GM12865 (cell line): ENCODE measurements around the gene SMG7.

Experiments
- DNase-seq: peaks from one replicate; pipeline ENCODE4 v3.0.0; 2010; ENCODE audit warnings: low read depth
- H3K4me3 ChIP-seq: 2 replicates; pipeline ENCODE4 v1.5.1; 2011; ENCODE audit warnings: mild to moderate bottlenecking, low read depth, low read length, control low read depth
- CTCF ChIP-seq: IDR thresholded peaks from 2 replicates; pipeline ENCODE4 v1.5.1; 2011; ENCODE audit warnings: low read length, control low read depth, low read depth, inconsistent platforms; ENCODE audit not compliant: insufficient read depth; ENCODE audit errors: missing control alignments

Gene SMG7

GRCh38 chr1:183493540-183494245 lies 21.4 kb downstream of the SMG7 start:
- no peak for TF ChIP-seq CTCF
- no peak for DNase-seq
- no peak overlapping the region for H3K4me3 ChIP-seq

- no peak for DNase-seq
- no peak overlapping the region for H3K4me3 ChIP-seq
- no peak for TF ChIP-seq CTCF
Measured at GRCh38 chr1:183495420-183495819, 23.1 kb downstream of the SMG7 start.

GRCh38 chr1:183497218-183497617 lies 24.9 kb downstream of the SMG7 start:
- TF ChIP-seq CTCF: no peak
- H3K4me3 ChIP-seq: no peak overlapping the region
- no peak for DNase-seq

GRCh38 chr1:183498342-183498991 lies 26.2 kb downstream of the SMG7 start:
- no peak for TF ChIP-seq CTCF
- H3K4me3 ChIP-seq: no peak overlapping the region; the same call in 1 of the 2 replicates
- DNase-seq: peak; percentile 16

- H3K4me3 ChIP-seq: no peak overlapping the region
- no peak for DNase-seq
- no peak for TF ChIP-seq CTCF
Measured at GRCh38 chr1:183505454-183506089, 33.3 kb downstream of the SMG7 start.

- no peak for TF ChIP-seq CTCF
- H3K4me3 ChIP-seq: no peak overlapping the region
- no peak for DNase-seq
Measured at GRCh38 chr1:183506561-183506960, 34.3 kb downstream of the SMG7 start.

GRCh38 chr1:183508694-183509093 lies 36.4 kb downstream of the SMG7 start:
- H3K4me3 ChIP-seq: no peak overlapping the region
- TF ChIP-seq CTCF: no peak
- no peak for DNase-seq
